PC-3 (cell line): ENCODE data around the gene SNX13.

Experiments
- EZH2 ChIP-seq: fragments of 300-600 bp; sonication (generic); IDR thresholded peaks from one replicate; pipeline ENCODE4 v1.6.1; 2017; ENCODE audit warnings: antibody characterized with exemption, mild to moderate bottlenecking, low read length; ENCODE audit not compliant: unreplicated experiment
- EZH2phosphoT487 ChIP-seq: fragments of 300-600 bp; sonication (generic); IDR thresholded peaks from 2 replicates; pipeline ENCODE4 v1.6.1; 2018; ENCODE audit warnings: mild to moderate bottlenecking, antibody characterized with exemption, low read length, borderline replicate concordance
- TF ChIP-seq, protein P1 (sequence below): fragments of 300-600 bp; sonication (generic); conservative IDR thresholded peaks from 2 replicates; pipeline ENCODE4 v1.5.1; 2017; ENCODE audit warnings: antibody characterized with exemption, low read depth, mild to moderate bottlenecking, low read length

GRCh38 chr7:17928055-17928454 is 12.2 kb downstream of the SNX13 start:
- TF ChIP-seq, protein P1, sequence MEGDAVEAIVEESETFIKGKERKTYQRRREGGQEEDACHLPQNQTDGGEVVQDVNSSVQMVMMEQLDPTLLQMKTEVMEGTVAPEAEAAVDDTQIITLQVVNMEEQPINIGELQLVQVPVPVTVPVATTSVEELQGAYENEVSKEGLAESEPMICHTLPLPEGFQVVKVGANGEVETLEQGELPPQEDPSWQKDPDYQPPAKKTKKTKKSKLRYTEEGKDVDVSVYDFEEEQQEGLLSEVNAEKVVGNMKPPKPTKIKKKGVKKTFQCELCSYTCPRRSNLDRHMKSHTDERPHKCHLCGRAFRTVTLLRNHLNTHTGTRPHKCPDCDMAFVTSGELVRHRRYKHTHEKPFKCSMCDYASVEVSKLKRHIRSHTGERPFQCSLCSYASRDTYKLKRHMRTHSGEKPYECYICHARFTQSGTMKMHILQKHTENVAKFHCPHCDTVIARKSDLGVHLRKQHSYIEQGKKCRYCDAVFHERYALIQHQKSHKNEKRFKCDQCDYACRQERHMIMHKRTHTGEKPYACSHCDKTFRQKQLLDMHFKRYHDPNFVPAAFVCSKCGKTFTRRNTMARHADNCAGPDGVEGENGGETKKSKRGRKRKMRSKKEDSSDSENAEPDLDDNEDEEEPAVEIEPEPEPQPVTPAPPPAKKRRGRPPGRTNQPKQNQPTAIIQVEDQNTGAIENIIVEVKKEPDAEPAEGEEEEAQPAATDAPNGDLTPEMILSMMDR = no peak
- TF ChIP-seq EZH2 (no peak), EZH2phosphoT487 (no peak)
